ENCODE data around the gene LAMA1.

- no peak for TF ChIP-seq CTCF (IDR thresholded peaks at IDR 0.05; ENCODE audit: low read depth, low read length, poor library complexity, severe bottlenecking)
- TF ChIP-seq EZH2phosphoT487 (IDR thresholded peaks at IDR 0.05; ENCODE audit: borderline replicate concordance, low read length), result no peak
These were observed 163.1 kb downstream of the LAMA1 start for GRCh38 chr18:6954501-6954900.
